Measurements from ENCODE around the gene BICD2. TPM values are rescaled to one million over a fixed set of nuclear protein-coding genes. Genes with fewer than 3 reads are reported as not detected.
"Not testable (repeated sequence)": the region's sequence is repeated elsewhere in the genome, so short reads cannot be mapped to it uniquely, and the experiment has no call there.

BICD2 gene
- total RNA-seq: 10 to 100 TPM; 30.6 to 38.5 (median 34.2) TPM
- 1 to 10 TPM; 5.4 to 9.7 (median 9.0) TPM for polyA plus RNA-seq

DNA sequence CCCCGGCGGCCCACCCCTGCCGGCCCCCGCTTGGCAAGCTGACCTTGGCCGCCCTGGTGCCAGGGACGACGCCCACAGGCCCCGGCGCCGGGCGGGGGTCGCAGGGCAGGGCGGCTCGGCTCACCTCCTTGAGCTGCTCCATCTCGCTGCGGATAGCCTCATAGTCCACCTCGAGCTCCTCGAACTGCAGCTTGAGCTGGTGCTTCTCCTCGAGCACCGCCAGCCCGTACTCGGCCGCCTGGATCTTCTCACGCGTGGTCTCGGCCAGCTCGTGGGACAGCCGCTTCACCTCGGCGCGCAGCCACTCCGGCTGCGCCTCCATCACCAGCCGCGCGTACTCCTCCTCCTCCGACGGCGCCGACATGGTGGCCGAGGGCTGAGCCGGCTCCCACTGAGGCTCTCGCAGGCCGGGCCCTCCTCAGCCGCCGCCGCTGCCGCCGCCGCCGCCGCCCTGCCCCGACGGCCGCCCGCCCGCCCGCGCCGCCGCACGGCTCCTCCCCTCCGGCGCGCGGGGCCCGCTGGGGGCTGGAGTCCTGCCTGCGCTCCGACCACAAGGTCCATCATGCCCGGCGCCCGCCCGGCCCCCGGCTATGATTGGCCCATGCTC, at the start of gene BICD2:
TSS of gene BICD2 (minus strand) at position 453 of the 607 bp plus-strand sequence. CDS start at position 364, 89 bp downstream.
- 1% methylated on average over 74 of the region's 74 CpGs for WGBS, 2 donors
- intact Hi-C loops (cut with DNase I): loop anchor here (2.0 to 10.0 kb wide), 5 partner anchors 26 to 440 kb away; partner anchors contain the start of genes CARD19, CENPP, IPPK and NOL8

DNA sequence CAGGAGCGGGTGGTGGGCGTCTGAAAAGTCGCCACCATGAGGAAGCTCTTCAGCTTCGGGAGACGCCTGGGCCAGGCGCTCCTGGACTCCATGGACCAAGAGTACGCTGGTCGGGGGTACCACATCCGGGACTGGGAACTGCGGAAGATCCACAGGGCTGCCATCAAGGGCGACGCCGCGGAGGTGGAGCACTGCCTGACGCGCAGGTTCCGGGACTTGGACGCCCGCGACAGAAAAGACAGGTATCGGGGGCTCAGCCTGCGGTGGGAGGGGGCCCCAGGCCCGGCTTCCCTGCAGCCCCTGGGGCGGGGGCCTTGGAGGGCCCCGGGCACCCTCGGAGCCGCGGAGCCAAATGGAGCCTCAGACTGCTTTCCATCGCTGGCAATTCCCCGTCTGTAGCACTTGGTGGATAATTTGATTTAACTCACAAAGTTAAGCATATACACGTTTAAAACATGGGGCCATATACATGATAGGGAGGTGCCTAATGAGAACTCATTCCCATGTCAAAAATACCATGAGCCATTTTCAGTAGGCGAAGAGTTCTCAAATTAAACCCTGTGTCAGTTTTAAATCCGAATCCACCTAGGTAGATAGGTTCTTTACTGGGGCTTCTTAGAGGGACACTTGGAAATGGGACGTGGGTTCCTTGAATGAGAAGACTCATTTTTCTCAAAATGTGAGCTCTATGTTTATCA, 45.1 kb upstream of the BICD2 start:
- DNase-seq; H3K27ac ChIP-seq; H3K36me3 ChIP-seq; H3K9me3 ChIP-seq; intact Hi-C loops (cut with DNase I): not testable (repeated sequence)
- H3K27me3 ChIP-seq: peaks cover 43 to 100% (median 93%) of the 10 kb centered on the region in 3 donors
- WGBS, 2 donors: 9% methylated on average over 34 of the region's 34 CpGs
- peaks cover 0 to 31% (median 30%) of the 10 kb centered on the region in 4 donors for H3K4me1 ChIP-seq
- H3K4me3 ChIP-seq: peak overlapping the region in 1 of 4 donors; percentile 27

More for the DNA sequence above, at the start of gene BICD2:
- Histone ChIP-seq H3K4me3 (peak within 1 kb of the TSS; percentile 77 to 99 (median 98)), H3K36me3 (no peaks in the 10 kb centered on the region), H3K9me3 (no peaks in the 10 kb centered on the region), H3K4me1 (peaks cover 0 to 54% (median 49%) of the 10 kb centered on the region in 4 donors), H3K27ac (peak within 1 kb of the TSS; percentile 97 to 100 (median 99)), H3K27me3 (no peaks in the 10 kb centered on the region)
- no peak for DNase-seq
- no peak for TF ChIP-seq EP300 (IDR thresholded peaks at IDR 0.05)
- TF ChIP-seq POLR2AphosphoS5 (IDR thresholded peaks at IDR 0.05): peak in 3 of 4 donors; percentile 18 to 71 (median 26)
- no peak for TF ChIP-seq POLR2A (IDR thresholded peaks at IDR 0.05)
- TF ChIP-seq, protein P1, sequence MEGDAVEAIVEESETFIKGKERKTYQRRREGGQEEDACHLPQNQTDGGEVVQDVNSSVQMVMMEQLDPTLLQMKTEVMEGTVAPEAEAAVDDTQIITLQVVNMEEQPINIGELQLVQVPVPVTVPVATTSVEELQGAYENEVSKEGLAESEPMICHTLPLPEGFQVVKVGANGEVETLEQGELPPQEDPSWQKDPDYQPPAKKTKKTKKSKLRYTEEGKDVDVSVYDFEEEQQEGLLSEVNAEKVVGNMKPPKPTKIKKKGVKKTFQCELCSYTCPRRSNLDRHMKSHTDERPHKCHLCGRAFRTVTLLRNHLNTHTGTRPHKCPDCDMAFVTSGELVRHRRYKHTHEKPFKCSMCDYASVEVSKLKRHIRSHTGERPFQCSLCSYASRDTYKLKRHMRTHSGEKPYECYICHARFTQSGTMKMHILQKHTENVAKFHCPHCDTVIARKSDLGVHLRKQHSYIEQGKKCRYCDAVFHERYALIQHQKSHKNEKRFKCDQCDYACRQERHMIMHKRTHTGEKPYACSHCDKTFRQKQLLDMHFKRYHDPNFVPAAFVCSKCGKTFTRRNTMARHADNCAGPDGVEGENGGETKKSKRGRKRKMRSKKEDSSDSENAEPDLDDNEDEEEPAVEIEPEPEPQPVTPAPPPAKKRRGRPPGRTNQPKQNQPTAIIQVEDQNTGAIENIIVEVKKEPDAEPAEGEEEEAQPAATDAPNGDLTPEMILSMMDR (IDR thresholded peaks at IDR 0.05): no peak

DNA sequence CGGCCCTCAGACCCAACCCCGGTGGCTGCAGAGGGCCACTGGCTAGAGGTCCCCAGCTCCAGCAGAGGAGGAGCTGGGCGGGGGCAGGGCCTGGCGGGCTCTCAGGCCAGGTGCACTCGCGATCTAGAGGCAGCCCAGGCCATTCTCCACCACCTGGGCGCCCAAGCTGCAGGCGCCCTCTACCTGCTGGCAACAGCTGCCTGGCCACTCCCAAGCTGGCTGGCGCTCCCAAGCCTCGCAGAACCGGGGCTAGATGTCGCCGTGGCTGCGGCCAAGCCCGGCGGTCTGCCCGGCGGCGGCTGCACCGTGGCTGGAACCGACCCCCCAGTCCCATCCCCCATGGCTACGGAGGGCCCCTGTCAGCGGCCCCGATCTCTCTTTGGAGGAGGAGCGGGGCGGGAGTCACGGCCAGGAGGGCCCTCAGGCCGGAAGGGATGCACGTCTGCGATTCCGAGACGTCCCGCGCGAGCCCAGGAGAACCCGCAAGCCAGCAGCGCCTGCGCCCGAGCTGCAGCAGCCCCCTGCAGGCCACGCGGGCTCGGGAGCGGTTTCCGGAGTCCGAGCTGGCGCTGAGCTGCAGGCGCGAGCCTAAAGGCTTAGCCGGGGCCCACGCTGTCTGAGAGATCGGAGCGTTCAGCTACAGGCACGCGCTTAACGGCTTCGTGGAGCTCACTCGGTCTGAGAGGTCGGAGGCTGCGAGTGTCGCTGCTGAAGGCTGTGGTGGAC, 44.3 kb upstream of the BICD2 start:
- Histone ChIP-seq H3K36me3 (no peaks in the 10 kb centered on the region), H3K4me1 (peaks cover 0 to 31% (median 30%) of the 10 kb centered on the region in 4 donors), H3K9me3 (no peaks in the 10 kb centered on the region), H3K27me3 (peaks cover 43 to 100% (median 95%) of the 10 kb centered on the region in 3 donors), H3K27ac (no peak overlapping the region), H3K4me3 (peak overlapping the region in 3 of 4 donors; percentile 2 to 27 (median 7))
- intact Hi-C loops (cut with DNase I): no loop called here
- 1% methylated on average over 60 of the region's 60 CpGs for WGBS, 2 donors
- DNase-seq: peak; percentile 83
- no peak for TF ChIP-seq EP300 (IDR thresholded peaks at IDR 0.05)
- TF ChIP-seq, protein P1 (IDR thresholded peaks at IDR 0.05): peak in 1 of 4 experiments; percentile 24
- peak in 1 of 4 donors; percentile 30 for TF ChIP-seq POLR2AphosphoS5 (IDR thresholded peaks at IDR 0.05)
- TF ChIP-seq POLR2A (IDR thresholded peaks at IDR 0.05): no peak

DNA sequence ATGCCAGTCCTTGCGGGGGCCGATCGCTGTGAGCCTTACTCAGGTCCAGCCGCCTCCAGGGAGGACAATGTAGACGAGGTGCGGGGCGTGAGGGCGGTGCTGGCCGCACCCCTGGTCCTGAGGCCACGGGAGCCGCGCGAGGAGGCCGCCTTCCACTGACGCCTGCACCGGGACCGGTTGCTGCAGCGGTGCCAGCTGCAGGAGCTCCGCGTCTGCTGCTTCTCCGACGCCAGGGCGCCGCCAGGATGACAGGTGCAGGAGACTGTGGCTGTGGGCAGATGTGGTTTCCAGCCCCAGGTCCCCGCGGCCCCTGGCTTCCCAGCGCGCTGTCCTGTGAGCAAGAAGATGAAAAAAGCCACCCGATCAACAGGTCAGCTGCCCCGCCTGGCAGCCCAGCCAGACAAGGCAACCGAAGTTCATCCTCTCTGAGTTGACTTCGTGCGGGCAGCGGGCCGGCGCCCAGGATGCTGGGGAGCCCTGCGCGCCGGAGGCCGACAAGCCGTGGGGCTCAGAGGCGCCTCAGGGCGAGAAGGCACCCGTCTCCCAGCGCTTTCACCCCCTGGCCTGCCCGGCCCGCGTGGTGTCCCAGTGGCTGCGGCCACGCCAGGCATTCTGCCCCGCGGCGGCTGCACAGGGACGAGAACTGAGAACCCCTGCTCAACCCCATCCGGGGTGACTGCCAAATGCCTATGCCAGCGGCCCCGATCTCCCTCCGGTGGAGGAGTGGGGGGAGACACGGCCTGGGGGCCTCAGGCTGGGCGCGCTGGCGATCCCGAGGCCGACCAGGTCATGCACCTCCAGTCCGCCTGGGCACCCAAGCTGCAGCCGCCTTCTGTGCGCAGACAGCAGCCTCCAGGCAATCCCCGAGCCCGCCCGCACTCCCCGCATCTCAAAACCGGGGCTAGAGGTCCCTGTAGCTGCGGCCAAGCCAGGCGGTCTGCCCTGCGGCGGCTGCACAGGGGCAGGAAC, 43.4 kb upstream of the BICD2 start:
- intact Hi-C loops (cut with DNase I): no loop called here
- Histone ChIP-seq H3K4me3 (peak overlapping the region in 1 of 4 donors; percentile 7), H3K4me1 (peaks cover 0 to 31% (median 30%) of the 10 kb centered on the region in 4 donors), H3K27ac (no peak overlapping the region), H3K9me3 (no peaks in the 10 kb centered on the region), H3K27me3 (peaks cover 38 to 100% (median 97%) of the 10 kb centered on the region in 3 donors), H3K36me3 (no peaks in the 10 kb centered on the region)
- 5% methylated on average over 76 of the region's 76 CpGs for WGBS, 2 donors
- no peak for DNase-seq
- TF ChIP-seq, protein P1 (IDR thresholded peaks at IDR 0.05): no peak
- TF ChIP-seq EP300 (IDR thresholded peaks at IDR 0.05): no peak
- TF ChIP-seq POLR2AphosphoS5 (IDR thresholded peaks at IDR 0.05): no peak
